Measurements from ENCODE around the gene TMEFF1. TPM values are rescaled to one million over a fixed set of nuclear protein-coding genes. Genes with fewer than 3 reads are reported as not detected.

Gene TMEFF1
- total RNA-seq, 1 experiment from 2014 or later = 2.7 TPM

GRCh38 chr9:100426530-100427365 lies 46.2 kb upstream of the TMEFF1 start, which contains the start of gene MSANTD3:
TSS of gene MSANTD3 (plus strand) at chr9:100427143. CDS start at chr9:100441939, 14,796 bp downstream.
- H3K4me3 Mint-ChIP-seq (ENCODE audit: unreplicated experiment) = peak within 1 kb of the TSS; percentile 99
- peak; percentile 69 to 84 for DNase-seq
- ChIA-PET CTCF (interaction anchor here (0.6 to 1.0 kb wide), 4 partner anchors 46 to 1446 kb away, joined by 3 to 5 read pairs (median 4); partner anchors contain the start of gene TMEFF1), POLR2A (interaction anchor here (0.7 to 1.5 kb wide), 3 partner anchors 15 to 363 kb away, joined by 3 to 12 read pairs (median 3); partner anchors contain the start of gene TMEFF1)
- Histone ChIP-seq H3K27me3 (replicated peaks; ENCODE audit: control insufficient read depth, insufficient read depth, low read length) (no peaks in the 10 kb centered on the region), H3K4me1 (peaks cover 20% of the 10 kb centered on the region), H3K9me3 (no peaks in the 10 kb centered on the region), H3K36me3 (ENCODE audit: control insufficient read depth, insufficient read depth, low read length) (no peaks in the 10 kb centered on the region), H3K4me3 (ENCODE audit: low read depth, low read length) (peak within 1 kb of the TSS; percentile 63)
- no peaks in the 10 kb centered on the region for H3K27me3 Mint-ChIP-seq (ENCODE audit: insufficient read depth, unreplicated experiment)
- H3K4me1 Mint-ChIP-seq (ENCODE audit: low read depth, unreplicated experiment) = peaks cover 37% of the 10 kb centered on the region
- H3K9me3 Mint-ChIP-seq (ENCODE audit: unreplicated experiment) = no peaks in the 10 kb centered on the region
- peaks cover 22% of the 10 kb centered on the region for H3K36me3 Mint-ChIP-seq (ENCODE audit: insufficient read depth, unreplicated experiment)
- no peak for TF ChIP-seq CTCF (IDR thresholded peaks at IDR 0.05; ENCODE audit: insufficient read depth in 1 of 2, low read depth in 1 of 2, low read length in 1 of 2, severe bottlenecking in 1 of 2, unreplicated experiment in 1 of 2)
- peak within 1 kb of the TSS; percentile 99 for H3K27ac Mint-ChIP-seq (ENCODE audit: unreplicated experiment)
- BruUV-seq (replicated peaks) = TSS peak; percentile 95
- intact Hi-C loops (cut with micrococcal nuclease; ENCODE audit: unreplicated experiment) = loop anchor here (1.0 to 5.0 kb wide), 5 partner anchors 12 to 169 kb away; partner anchors contain the start of genes TEX10 and TMEFF1

- peak overlapping the region; percentile 75 for H3K4me3 Mint-ChIP-seq (ENCODE audit: unreplicated experiment)
- no peak overlapping the region for H3K27ac Mint-ChIP-seq (ENCODE audit: unreplicated experiment)
- no peaks in the 10 kb centered on the region for H3K9me3 ChIP-seq
- TSS peak; percentile 45 for BruUV-seq (replicated peaks)
- no peaks in the 10 kb centered on the region for H3K27me3 ChIP-seq (replicated peaks; ENCODE audit: control insufficient read depth, insufficient read depth, low read length)
- ChIA-PET POLR2A (interaction anchor here (0.9 to 1.5 kb wide), 2 partner anchors 16 to 45 kb away, joined by 3 to 12 read pairs; partner anchors contain the start of gene TMEFF1), CTCF (interaction anchor here (0.6 kb wide), 1 partner anchor 174 kb away, joined by 4 read pairs; no protein-coding TSS in a partner anchor)
- DNase-seq = peak in 1 of 2 experiments; percentile 58
- H3K36me3 ChIP-seq (ENCODE audit: control insufficient read depth, insufficient read depth, low read length) = no peaks in the 10 kb centered on the region
- peak overlapping the region; percentile 61 for H3K4me3 ChIP-seq (ENCODE audit: low read depth, low read length)
- no peaks in the 10 kb centered on the region for H3K9me3 Mint-ChIP-seq (ENCODE audit: unreplicated experiment)
- H3K36me3 Mint-ChIP-seq (ENCODE audit: insufficient read depth, unreplicated experiment) = peaks cover 25% of the 10 kb centered on the region
- H3K27me3 Mint-ChIP-seq (ENCODE audit: insufficient read depth, unreplicated experiment) = no peaks in the 10 kb centered on the region
- intact Hi-C loops (cut with micrococcal nuclease; ENCODE audit: unreplicated experiment) = loop anchor here (1.0 to 5.0 kb wide), 3 partner anchors 11 to 75 kb away; partner anchors contain the start of genes TEX10 and TMEFF1
- H3K4me1 ChIP-seq = peaks cover 20% of the 10 kb centered on the region
- peaks cover 37% of the 10 kb centered on the region for H3K4me1 Mint-ChIP-seq (ENCODE audit: low read depth, unreplicated experiment)
- no peak for TF ChIP-seq CTCF (IDR thresholded peaks at IDR 0.05; ENCODE audit: insufficient read depth in 1 of 2, low read depth in 1 of 2, low read length in 1 of 2, severe bottlenecking in 1 of 2, unreplicated experiment in 1 of 2)
Measured at GRCh38 chr9:100427366-100428263, 45.3 kb upstream of the TMEFF1 start.
